A549 treated with AZD9567 at 1 μM for 4 hours (cell line): ENCODE results near the gene ZNF318. TPM values are rescaled to one million over a fixed set of nuclear protein-coding genes. Genes with fewer than 3 reads are reported as not detected.

ENCODE experiments used
- total RNA-seq: library from RNA; stranded (reverse); fragments of 200-300 nt; extraction: Qiagen RNA extraction; gene quantifications from 5 replicates; pipeline ENCODE4 v1.2.3, GENCODE V29; 2022; ENCODE audit not compliant: insufficient read depth

ZNF318 gene
- total RNA-seq: 3.8 to 6.6 TPM (median 5.2 TPM) in 5 replicates

DNA sequence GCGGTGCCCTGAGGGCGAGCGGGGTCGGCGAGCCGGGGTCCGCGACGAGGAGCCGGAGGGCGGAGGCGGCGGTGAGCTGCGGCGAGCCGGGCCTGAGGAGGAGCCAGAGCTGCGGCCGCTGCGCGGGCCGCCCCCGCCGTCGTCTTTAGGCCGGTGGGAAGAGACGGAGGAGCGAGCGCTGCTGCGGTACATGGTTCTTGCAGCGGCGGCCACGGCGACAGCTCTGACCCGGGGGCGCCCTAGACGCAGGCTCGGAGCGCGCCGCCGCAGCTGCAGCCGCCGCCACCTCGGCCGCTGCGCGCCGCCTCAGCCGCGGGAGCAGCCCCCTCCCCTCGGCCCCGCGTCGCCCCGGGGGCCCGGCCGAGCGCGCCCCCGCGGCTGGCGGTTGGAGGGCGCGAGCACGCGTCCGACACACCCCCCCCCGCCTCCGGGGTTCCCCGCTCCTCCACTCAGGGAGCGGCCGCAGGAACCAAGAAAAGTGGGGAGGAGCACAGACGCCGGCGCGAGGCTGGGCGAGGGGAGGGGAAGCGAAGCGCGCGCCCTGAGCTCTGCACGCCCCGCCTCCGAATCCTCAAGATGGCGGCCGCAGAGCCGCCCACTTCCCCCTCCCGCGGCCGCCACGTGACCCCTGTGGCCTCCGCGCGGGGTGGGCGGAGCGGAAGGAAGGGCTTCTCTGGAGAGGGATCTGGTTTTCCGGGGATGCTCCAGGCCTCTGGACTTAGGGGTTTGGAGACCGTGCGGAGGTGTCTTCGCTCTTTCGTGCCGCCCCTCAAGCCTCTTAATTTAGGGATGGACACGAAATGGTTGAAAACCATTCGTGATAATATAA lies at the start of gene ZNF318:
Gene ZNF318 (minus strand): TSS at position 474 of the 829 bp plus-strand sequence. CDS start 282 bp downstream, at position 192.

GRCh38 chr6:43308101-43308989 lies 61.1 kb downstream of the ZNF318 start, which contains the start of gene CRIP3:
Gene CRIP3 (minus strand): TSS chr6:43308826. CDS start chr6:43308792, 34 bp downstream.

DNA sequence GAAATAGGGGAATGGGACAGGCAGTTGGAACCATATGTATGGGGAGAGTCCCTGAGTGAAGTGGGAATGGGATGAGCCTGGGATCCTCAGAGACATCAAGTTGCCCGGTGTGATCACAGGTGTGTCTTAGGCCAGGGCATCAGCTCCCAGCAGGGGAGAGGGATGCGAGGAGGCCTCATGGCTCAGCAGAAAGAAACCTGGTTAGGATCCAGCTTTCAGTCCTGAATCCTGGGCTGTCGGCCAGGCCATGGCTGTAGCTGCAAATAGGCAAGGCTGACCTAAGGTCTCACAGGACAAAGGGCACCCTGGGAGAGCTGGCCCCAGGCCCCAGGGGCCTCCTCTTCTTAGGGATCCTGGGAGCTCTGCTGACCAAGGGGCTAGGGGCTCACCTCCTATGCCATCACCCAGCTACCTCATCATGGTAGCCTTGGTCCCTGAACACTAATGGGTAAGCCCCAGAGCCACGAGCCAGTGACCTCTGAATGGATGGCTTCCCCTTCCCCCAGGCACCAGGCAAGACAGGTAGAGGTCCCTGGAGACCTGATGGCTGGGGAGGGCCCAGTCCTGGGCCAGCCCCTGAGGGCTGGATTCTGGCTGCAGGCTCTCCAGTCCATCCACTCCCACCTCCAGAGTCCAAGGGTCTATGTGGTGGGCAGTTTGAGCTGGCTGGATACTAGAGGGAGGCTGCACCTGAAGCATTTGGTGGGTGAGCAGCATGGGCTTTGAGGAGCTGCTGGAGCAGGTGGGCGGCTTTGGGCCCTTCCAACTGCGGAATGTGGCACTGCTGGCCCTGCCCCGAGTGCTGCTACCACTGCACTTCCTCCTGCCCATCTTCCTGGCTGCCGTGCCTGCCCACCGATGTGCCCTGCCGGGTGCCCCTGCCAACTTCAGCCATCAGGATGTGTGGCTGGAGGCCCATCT lies 71.5 kb downstream of the ZNF318 start, which contains the start of gene SLC22A7:
Gene SLC22A7 (plus strand): TSS at position 617 of the 921 bp plus-strand sequence. CDS start 99 bp downstream, at position 716.

Other genes with a start within 250 kb of the ZNF318 start
- gene SRF, start 198.4 kb downstream of the ZNF318 start, total RNA-seq: 13.9 to 16.8 TPM (median 16.4 TPM) in 5 replicates
- 6.1 to 9.7 TPM (median 9.2 TPM) in 5 replicates for gene CUL9, start 187.5 kb downstream of the ZNF318 start, total RNA-seq
- gene DNPH1, start 140.2 kb downstream of the ZNF318 start, total RNA-seq: 54.2 to 100.0 TPM (median 95.4 TPM) in 5 replicates
- 0.03 to 0.06 TPM (median 0.05 TPM) in 4 of 5 replicates, not detected in the other for gene TTBK1, start 126.2 kb downstream of the ZNF318 start, total RNA-seq
- not detected in 5 replicates for gene SLC22A7, start 71.4 kb downstream of the ZNF318 start, total RNA-seq
- gene CRIP3, start 60.8 kb downstream of the ZNF318 start, total RNA-seq: 0.23 to 0.57 TPM (median 0.53 TPM) in 4 of 5 replicates, not detected in the other
- gene ABCC10, start 57.9 kb upstream of the ZNF318 start, total RNA-seq: 6.2 to 13.7 TPM (median 11.3 TPM) in 5 replicates
- gene DLK2, start 85.9 kb upstream of the ZNF318 start, total RNA-seq: 7.8 to 9.6 TPM (median 8.6 TPM) in 5 replicates
- 11.3 to 19.9 TPM (median 19.1 TPM) in 5 replicates for gene TJAP1, start 107.9 kb upstream of the ZNF318 start, total RNA-seq
- 1.2 to 1.3 TPM (median 1.3 TPM) in 5 replicates for gene LRRC73, start 140.7 kb upstream of the ZNF318 start, total RNA-seq
- 61.8 to 74.1 TPM (median 71.6 TPM) in 5 replicates for gene YIPF3, start 147.3 kb upstream of the ZNF318 start, total RNA-seq
- gene POLR1C, start 147.4 kb upstream of the ZNF318 start, total RNA-seq: 50.2 to 91.7 TPM (median 51.9 TPM) in 5 replicates
- 26.8 to 30.6 TPM (median 29.0 TPM) in 5 replicates for gene XPO5, start 206.4 kb upstream of the ZNF318 start, total RNA-seq
- 7.4 to 11.1 TPM (median 10.1 TPM) in 5 replicates for gene POLH, start 206.5 kb upstream of the ZNF318 start, total RNA-seq